HepG2 (cell line): ENCODE results near the gene NRSN2. TPM values are rescaled to one million over a fixed set of nuclear protein-coding genes. Genes with fewer than 3 reads are reported as not detected.

Source experiments
- ARID3A ChIP-seq: IDR thresholded peaks from 2 replicates; pipeline ENCODE4 v1.6.1; 2012; ENCODE audit warnings: low read depth, low read length, improper control_type of control experiment
- BCLAF1 ChIP-seq: fragments of 450-650 bp; IDR thresholded peaks from 2 replicates; pipeline ENCODE4 v1.6.1; 2017; ENCODE audit warnings: mild to moderate bottlenecking
- E2F2 ChIP-seq: sonication (generic); formaldehyde crosslinking; IDR thresholded peaks from 2 replicates; pipeline ENCODE4 v1.4.0; 2020; ENCODE audit warnings: missing genetic modification reagents, borderline replicate concordance
- EHMT2 ChIP-seq: fragments of 200-600 bp; sonication (generic); IDR thresholded peaks from 2 replicates; pipeline ENCODE4 v1.7.0; 2017; ENCODE audit warnings: antibody characterized with exemption, low read depth, low read length, borderline replicate concordance
- GATAD2A ChIP-seq: IDR thresholded peaks from 2 replicates; pipeline ENCODE4 v1.6.1; 2016
- HINFP ChIP-seq: sonication (generic); formaldehyde crosslinking; IDR thresholded peaks from 2 replicates; pipeline ENCODE4 v1.4.0; 2020; ENCODE audit warnings: low read depth, mild to moderate bottlenecking, missing genetic modification reagents
- HNRNPLL ChIP-seq: fragments of 200-400 bp; formaldehyde crosslinking; IDR thresholded peaks from 2 replicates; pipeline ENCODE4 v1.6.1; 2017; ENCODE audit warnings: mild to moderate bottlenecking, low read depth, low read length; ENCODE audit not compliant: poor library complexity, severe bottlenecking
- KDM4B ChIP-seq: sonication (generic); formaldehyde crosslinking; IDR thresholded peaks from 2 replicates; pipeline ENCODE4 v1.4.0; 2020; ENCODE audit warnings: missing genetic modification reagents
- KLF6 ChIP-seq: IDR thresholded peaks from 2 replicates; pipeline ENCODE4 v1.8.0; 2016; ENCODE audit warnings: missing biosample characterization, missing genetic modification reagents
- MAX ChIP-seq: IDR thresholded peaks from 2 replicates; pipeline ENCODE4 v1.6.1; 2012; ENCODE audit warnings: inconsistent platforms
- MNT ChIP-seq: fragments of 450-650 bp; IDR thresholded peaks from 2 replicates; pipeline ENCODE4 v1.6.1; 2016
- MTF1 ChIP-seq: sonication (generic); formaldehyde crosslinking; IDR thresholded peaks from 2 replicates; pipeline ENCODE4 v1.5.0; 2020; ENCODE audit warnings: missing genetic modification reagents
- POGK ChIP-seq: sonication (generic); formaldehyde crosslinking; conservative IDR thresholded peaks from 2 replicates; pipeline ENCODE4 v1.8.0; 2022; ENCODE audit warnings: mild to moderate bottlenecking, moderate library complexity, missing genetic modification reagents
- U2AF1 ChIP-seq: fragments of 200-400 bp; formaldehyde crosslinking; optimal IDR thresholded peaks from 2 replicates; pipeline ENCODE3; 2017; ENCODE audit warnings: mild to moderate bottlenecking, low read depth, low read length
- ZNF350 ChIP-seq: sonication (generic); formaldehyde crosslinking; IDR thresholded peaks from 2 replicates; pipeline ENCODE4 v1.4.0; 2020; ENCODE audit warnings: mild to moderate bottlenecking, low read depth, missing genetic modification reagents, borderline replicate concordance
- ZNF430 ChIP-seq: sonication (generic); formaldehyde crosslinking; IDR thresholded peaks from 2 replicates; pipeline ENCODE4 v1.9.0; 2021; ENCODE audit warnings: mild to moderate bottlenecking, missing genetic modification reagents
- ZNF441 ChIP-seq: sonication (generic); formaldehyde crosslinking; IDR thresholded peaks from 2 replicates; pipeline ENCODE4 v1.7.0; 2021; ENCODE audit warnings: missing genetic modification reagents, borderline replicate concordance
- ZNF782 ChIP-seq: sonication (generic); formaldehyde crosslinking; IDR thresholded peaks from 2 replicates; pipeline ENCODE4 v1.4.0; 2020; ENCODE audit warnings: missing genetic modification reagents, mild to moderate bottlenecking, borderline replicate concordance
- polyA plus RNA-seq, 8 experiments: library from polyadenylated mRNA; depleted of rRNA in 3 of 8; stranded (reverse) in 7 of 8; unstranded in 1 of 8; fragments of >200 nt; fragmentation: Illumina TruSeq in 4 of 8; extraction: Trizol in 4 of 8; gene quantifications; 2 replicates each; pipeline versions ENCODE4 v1.2.1 to v1.2.3, GENCODE V29; 2011 to 2016; ENCODE audit warnings: low read depth in 4 of 8, missing spikeins in 1 of 8, mixed read lengths in 1 of 8; ENCODE audit not compliant: insufficient read depth in 1 of 8
- total RNA-seq, 5 experiments: library from RNA; depleted of rRNA; stranded (reverse); fragments of >200 nt; fragmentation: Illumina TruSeq; extraction: Trizol; gene quantifications; 2 replicates each; pipeline ENCODE4 v1.2.3, GENCODE V29; 2016; ENCODE audit warnings: low read depth in 1 of 5

Gene NRSN2
- total and polyA plus RNA-seq, 2 of the 13 experiments (the other 11 are each of a cell fraction or from before 2014, with no cell fraction given), result 32.3 to 49.4 TPM

GRCh38 chr20:354298-354977 is 7.5 kb downstream of the NRSN2 start (continued):
- peak; percentile 85 for TF ChIP-seq POGK (CRISPR knock-in tag)
- TF ChIP-seq MAX, result peak; percentile 46; the same call in 1 of the 2 replicates
- no peak for TF ChIP-seq ZNF782 (CRISPR knock-in tag)
- no peak for TF ChIP-seq MTF1 (CRISPR knock-in tag)
- peak; percentile 93 for TF ChIP-seq KLF6 (CRISPR knock-in tag)
- TF ChIP-seq MNT, result no peak
- TF ChIP-seq GATAD2A, result peak; percentile 71
- no peak for TF ChIP-seq EHMT2
- 0 out of 2 replicates have a peak, but pooled peaks have one; percentile 26 for TF ChIP-seq ARID3A
- peak; percentile 95 for TF ChIP-seq KDM4B (CRISPR knock-in tag)
- peak; percentile 58 for TF ChIP-seq U2AF1
- TF ChIP-seq ZNF441 (CRISPR knock-in tag), result no peak
- no peak for TF ChIP-seq HINFP (CRISPR knock-in tag)
- TF ChIP-seq ZNF430 (CRISPR knock-in tag), result peak; percentile 62; the same call in 1 of the 2 replicates
- no peak for TF ChIP-seq HNRNPLL
- TF ChIP-seq BCLAF1, result no peak
- TF ChIP-seq E2F2 (CRISPR knock-in tag), result no peak
- TF ChIP-seq ZNF350 (CRISPR knock-in tag), result peak; percentile 85
